Keratinocyte (primary cell): ENCODE data around the gene CIROP.

Experiments used
- EZH2 ChIP-seq: IDR thresholded peaks from one replicate; pipeline ENCODE4 v1.6.1; 2012; ENCODE audit warnings: inconsistent platforms, mild to moderate bottlenecking, low read length, moderate library complexity
- TF ChIP-seq, protein P1 (sequence below), 3 experiments: IDR thresholded peaks in 1 of 3; conservative IDR thresholded peaks in 1 of 3; optimal IDR thresholded peaks in 1 of 3; 2 replicates in 2 of 3; 3 replicates in 1 of 3; pipeline versions ENCODE3 to v1.5.1; 2011; ENCODE audit warnings: low read length in 3 of 3, mild to moderate bottlenecking in 3 of 3, moderate library complexity in 2 of 3, control low read depth in 1 of 3, inconsistent platforms in 1 of 3; ENCODE audit not compliant: insufficient read depth in 2 of 3; ENCODE audit errors: extremely low read depth in 1 of 3

- no peak for TF ChIP-seq EZH2
- TF ChIP-seq, protein P1, sequence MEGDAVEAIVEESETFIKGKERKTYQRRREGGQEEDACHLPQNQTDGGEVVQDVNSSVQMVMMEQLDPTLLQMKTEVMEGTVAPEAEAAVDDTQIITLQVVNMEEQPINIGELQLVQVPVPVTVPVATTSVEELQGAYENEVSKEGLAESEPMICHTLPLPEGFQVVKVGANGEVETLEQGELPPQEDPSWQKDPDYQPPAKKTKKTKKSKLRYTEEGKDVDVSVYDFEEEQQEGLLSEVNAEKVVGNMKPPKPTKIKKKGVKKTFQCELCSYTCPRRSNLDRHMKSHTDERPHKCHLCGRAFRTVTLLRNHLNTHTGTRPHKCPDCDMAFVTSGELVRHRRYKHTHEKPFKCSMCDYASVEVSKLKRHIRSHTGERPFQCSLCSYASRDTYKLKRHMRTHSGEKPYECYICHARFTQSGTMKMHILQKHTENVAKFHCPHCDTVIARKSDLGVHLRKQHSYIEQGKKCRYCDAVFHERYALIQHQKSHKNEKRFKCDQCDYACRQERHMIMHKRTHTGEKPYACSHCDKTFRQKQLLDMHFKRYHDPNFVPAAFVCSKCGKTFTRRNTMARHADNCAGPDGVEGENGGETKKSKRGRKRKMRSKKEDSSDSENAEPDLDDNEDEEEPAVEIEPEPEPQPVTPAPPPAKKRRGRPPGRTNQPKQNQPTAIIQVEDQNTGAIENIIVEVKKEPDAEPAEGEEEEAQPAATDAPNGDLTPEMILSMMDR (optimal IDR thresholded peaks at IDR 0.05 in 1 of 3, IDR thresholded peaks at IDR 0.05 in 1 of 3, conservative IDR thresholded peaks at IDR 0.05 in 1 of 3; ENCODE audit: extremely low read depth in 1 of 3, insufficient read depth in 2 of 3, low read length in 3 of 3) = peak; percentile 77 to 86 (median 84)
Observed at GRCh38 chr14:23056145-23056955, 48.4 kb downstream of the CIROP start.
